ENCODE measurements around the gene KRT25. TPM values are rescaled to one million over a fixed set of nuclear protein-coding genes. Genes with fewer than 3 reads are reported as not detected.

The KRT25 gene
- total RNA-seq, 1 experiment from 2014 or later = not detected

- TF ChIP-seq JUND (IDR thresholded peaks at IDR 0.05) (no peak), CEBPB (IDR thresholded peaks at IDR 0.05; ENCODE audit: low read depth) (no peak), TCF7L2 (IDR thresholded peaks at IDR 0.05; ENCODE audit: borderline replicate concordance, extremely low read depth, insufficient read depth, insufficient read length) (no peak), EZH2 (IDR thresholded peaks at IDR 0.05) (no peak), CBX3 (IDR thresholded peaks at IDR 0.05; ENCODE audit: low read depth) (peak; percentile 51; the same call in 1 of the 2 replicates)
- H3K79me2 ChIP-seq (ENCODE audit: insufficient read depth, low read length) = no peaks in the 10 kb centered on the region
- H3K27ac ChIP-seq (ENCODE audit: low read depth, low read length) = no peak overlapping the region
- H3K9me2 ChIP-seq (ENCODE audit: insufficient read depth) = no peaks in the 10 kb centered on the region
- intact Hi-C loops (cut with micrococcal nuclease) = no loop called here
- no peaks in the 10 kb centered on the region for H4K20me1 ChIP-seq (ENCODE audit: insufficient read depth)
- no peaks in the 10 kb centered on the region for H3K36me3 ChIP-seq (ENCODE audit: control insufficient read depth in 1 of 2, insufficient read depth in 2 of 2, low read length in 2 of 2)
- H3K4me2 ChIP-seq (ENCODE audit: low read length) = no peak overlapping the region
- CTCF ChIA-PET = no interaction called here
- peaks cover 8 to 14% of the 10 kb centered on the region in 2 experiments; a peak in 3 of 4 replicates for H3K9me3 ChIP-seq (ENCODE audit: control insufficient read depth in 1 of 2, insufficient read depth in 1 of 2, low read depth in 1 of 2, low read length in 2 of 2)
- RAD21 ChIA-PET (ENCODE audit: low non-redundant PET in 1 of 2, low total read pairs in 2 of 2, uncharacterized antibody in 2 of 2, unreplicated experiment in 2 of 2) = no interaction called here
- ATAC-seq (no peak), DNase-seq (ENCODE audit: low read depth, low spot score) (no peak)
- no peak overlapping the region for H3K9ac ChIP-seq (ENCODE audit: low read length)
- POLR2A ChIA-PET = interaction anchor here (1.0 kb wide), 1 partner anchor 761 kb away, joined by 4 read pairs; no protein-coding TSS in a partner anchor
- BruUV-seq (replicated peaks) = no TSS peak
- no peaks in the 10 kb centered on the region for H3K4me1 ChIP-seq (ENCODE audit: control insufficient read depth in 1 of 2, insufficient read depth in 2 of 2, low read length in 2 of 2)
- no peak overlapping the region for H3K4me3 ChIP-seq (replicated peaks in 1 of 2; ENCODE audit: low read depth in 1 of 2, low read length in 2 of 2)
- H3K27me3 ChIP-seq (ENCODE audit: insufficient read depth, low read length) = no peaks in the 10 kb centered on the region
- H2AFZ ChIP-seq (ENCODE audit: low read depth, low read length, poor library complexity, severe bottlenecking) = no peak overlapping the region
Observed at GRCh38 chr17:40760105-40761016, 5.2 kb upstream of the KRT25 start.

- Histone ChIP-seq H3K36me3 (ENCODE audit: control insufficient read depth in 1 of 2, insufficient read depth in 2 of 2, low read length in 2 of 2) (no peaks in the 10 kb centered on the region), H3K9me2 (ENCODE audit: insufficient read depth) (no peaks in the 10 kb centered on the region), H3K79me2 (ENCODE audit: insufficient read depth, low read length) (no peaks in the 10 kb centered on the region), H3K9ac (ENCODE audit: low read length) (no peak overlapping the region), H3K4me1 (ENCODE audit: control insufficient read depth in 1 of 2, insufficient read depth in 2 of 2, low read length in 2 of 2) (no peaks in the 10 kb centered on the region), H3K9me3 (ENCODE audit: control insufficient read depth in 1 of 2, insufficient read depth in 1 of 2, low read depth in 1 of 2, low read length in 2 of 2) (no peaks in the 10 kb centered on the region), H3K27me3 (ENCODE audit: insufficient read depth, low read length) (no peaks in the 10 kb centered on the region), H4K20me1 (ENCODE audit: insufficient read depth) (no peaks in the 10 kb centered on the region), H3K4me3 (replicated peaks in 1 of 2; ENCODE audit: low read depth in 1 of 2, low read length in 2 of 2) (no peak overlapping the region), H3K27ac (ENCODE audit: low read depth, low read length) (no peak overlapping the region), H3K4me2 (ENCODE audit: low read length) (no peak overlapping the region), H2AFZ (ENCODE audit: low read depth, low read length, poor library complexity, severe bottlenecking) (no peak overlapping the region)
- ChIA-PET CTCF (no interaction called here), POLR2A (no interaction called here), RAD21 (ENCODE audit: low non-redundant PET in 1 of 2, low total read pairs in 2 of 2, uncharacterized antibody in 2 of 2, unreplicated experiment in 2 of 2) (no interaction called here)
- no peak for DNase-seq (ENCODE audit: low read depth, low spot score)
- no TSS peak for BruUV-seq (replicated peaks)
- no peak for ATAC-seq
- intact Hi-C loops (cut with micrococcal nuclease) = no loop called here
- TF ChIP-seq SP1 (IDR thresholded peaks at IDR 0.05; ENCODE audit: low read depth) (no peak), CEBPB (IDR thresholded peaks at IDR 0.05; ENCODE audit: low read depth) (no peak), TCF7L2 (IDR thresholded peaks at IDR 0.05; ENCODE audit: borderline replicate concordance, extremely low read depth, insufficient read depth, insufficient read length) (no peak), EZH2phosphoT487 (IDR thresholded peaks at IDR 0.05; ENCODE audit: borderline replicate concordance) (no peak), EGR1 (IDR thresholded peaks at IDR 0.05; ENCODE audit: low read depth) (no peak), FOSL1 (IDR thresholded peaks at IDR 0.05; ENCODE audit: low read depth) (no peak), YY1 (IDR thresholded peaks at IDR 0.05; ENCODE audit: extremely low read depth, insufficient replicate concordance, low read depth, low read length) (no peak), EZH2 (IDR thresholded peaks at IDR 0.05) (no peak), RAD21 (IDR thresholded peaks at IDR 0.05; ENCODE audit: low read depth) (no peak), ATF3 (IDR thresholded peaks at IDR 0.05) (no peak), ZFX (IDR thresholded peaks at IDR 0.05) (no peak), SIN3A (IDR thresholded peaks at IDR 0.05; ENCODE audit: low read depth) (no peak), POLR2AphosphoS5 (IDR thresholded peaks at IDR 0.05; ENCODE audit: low read depth, low read length) (no peak)
- TF ChIP-seq, protein P1, sequence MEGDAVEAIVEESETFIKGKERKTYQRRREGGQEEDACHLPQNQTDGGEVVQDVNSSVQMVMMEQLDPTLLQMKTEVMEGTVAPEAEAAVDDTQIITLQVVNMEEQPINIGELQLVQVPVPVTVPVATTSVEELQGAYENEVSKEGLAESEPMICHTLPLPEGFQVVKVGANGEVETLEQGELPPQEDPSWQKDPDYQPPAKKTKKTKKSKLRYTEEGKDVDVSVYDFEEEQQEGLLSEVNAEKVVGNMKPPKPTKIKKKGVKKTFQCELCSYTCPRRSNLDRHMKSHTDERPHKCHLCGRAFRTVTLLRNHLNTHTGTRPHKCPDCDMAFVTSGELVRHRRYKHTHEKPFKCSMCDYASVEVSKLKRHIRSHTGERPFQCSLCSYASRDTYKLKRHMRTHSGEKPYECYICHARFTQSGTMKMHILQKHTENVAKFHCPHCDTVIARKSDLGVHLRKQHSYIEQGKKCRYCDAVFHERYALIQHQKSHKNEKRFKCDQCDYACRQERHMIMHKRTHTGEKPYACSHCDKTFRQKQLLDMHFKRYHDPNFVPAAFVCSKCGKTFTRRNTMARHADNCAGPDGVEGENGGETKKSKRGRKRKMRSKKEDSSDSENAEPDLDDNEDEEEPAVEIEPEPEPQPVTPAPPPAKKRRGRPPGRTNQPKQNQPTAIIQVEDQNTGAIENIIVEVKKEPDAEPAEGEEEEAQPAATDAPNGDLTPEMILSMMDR (IDR thresholded peaks at IDR 0.05 in 2 of 3, conservative IDR thresholded peaks at IDR 0.05 in 1 of 3; ENCODE audit: borderline replicate concordance in 1 of 3, insufficient read depth in 1 of 3, low read depth in 2 of 3, low read length in 2 of 3) = no peak
Observed at GRCh38 chr17:40753804-40754203, 1.3 kb downstream of the KRT25 start.

Data from HCT116 (cell line).